Activated naive CD4-positive, alpha-beta T cell treated with anti-CD3 and anti-CD28 coated beads, Interleukin-2, amount 50 U/mL, for 16 hours (primary cell): ENCODE results near the gene TRIM58.

Experiments
- DNase-seq: peaks from one replicate; pipeline ENCODE4 v3.0.0-alpha.2; 2020

TRIM58 gene

GRCh38 chr1:247857069-247857984, at the start of gene TRIM58:
Gene TRIM58, plus strand, starts transcription at chr1:247857187. Its CDS starts 60 bp downstream, at chr1:247857247.
- peak; percentile 13 for DNase-seq

GRCh38 chr1:247812637-247813036, 44.4 kb upstream of the TRIM58 start:
- no peak for DNase-seq

GRCh38 chr1:247822060-247822459, 34.9 kb upstream of the TRIM58 start:
- no peak for DNase-seq

- DNase-seq = no peak
Observed at GRCh38 chr1:247824023-247824422, 33.0 kb upstream of the TRIM58 start, which contains the start of gene OR14A16. Gene OR14A16, minus strand, starts transcription at chr1:247824119. Its CDS starts 8,390 bp downstream, at chr1:247815729.

DNA sequence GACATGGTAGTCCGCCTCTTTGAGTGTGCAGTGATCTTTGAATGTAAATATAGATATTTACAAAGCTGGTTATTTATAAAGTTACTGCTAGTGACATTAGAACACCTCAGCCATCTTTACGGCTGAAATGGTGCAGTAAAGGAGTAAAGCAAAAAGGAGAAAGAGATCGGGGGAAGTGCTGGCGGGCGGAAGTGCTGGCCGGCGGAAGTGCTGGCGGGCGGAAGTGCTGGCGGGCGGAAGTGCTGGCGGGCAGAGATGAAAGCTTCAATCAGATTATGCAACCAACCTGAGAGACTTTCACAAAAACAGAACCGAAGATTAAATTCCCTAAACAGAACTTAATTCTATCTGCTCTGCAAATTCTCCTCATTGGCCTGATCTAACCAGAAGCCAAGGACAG, 31.6 kb upstream of the TRIM58 start:
- DNase-seq = no peak

DNA sequence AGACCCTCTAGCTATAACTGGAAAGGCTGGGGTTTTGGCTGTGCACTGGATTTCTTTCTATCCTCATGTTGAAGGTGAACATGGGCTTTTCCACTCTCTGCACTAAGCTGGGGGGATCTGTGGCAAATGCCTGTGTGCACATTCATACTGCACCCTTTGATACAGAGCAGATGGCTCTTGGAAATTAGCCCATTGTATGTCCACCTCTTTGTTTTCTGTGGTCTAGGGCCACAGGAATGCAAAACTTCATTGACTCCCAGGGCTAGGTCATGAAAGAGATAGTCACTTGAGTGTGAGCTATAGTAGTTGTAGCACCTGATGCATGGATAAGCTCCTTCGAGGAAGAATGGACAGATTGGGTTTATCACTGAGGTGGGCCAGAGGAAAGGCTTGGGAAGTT, 27.3 kb upstream of the TRIM58 start:
- DNase-seq = no peak

DNA sequence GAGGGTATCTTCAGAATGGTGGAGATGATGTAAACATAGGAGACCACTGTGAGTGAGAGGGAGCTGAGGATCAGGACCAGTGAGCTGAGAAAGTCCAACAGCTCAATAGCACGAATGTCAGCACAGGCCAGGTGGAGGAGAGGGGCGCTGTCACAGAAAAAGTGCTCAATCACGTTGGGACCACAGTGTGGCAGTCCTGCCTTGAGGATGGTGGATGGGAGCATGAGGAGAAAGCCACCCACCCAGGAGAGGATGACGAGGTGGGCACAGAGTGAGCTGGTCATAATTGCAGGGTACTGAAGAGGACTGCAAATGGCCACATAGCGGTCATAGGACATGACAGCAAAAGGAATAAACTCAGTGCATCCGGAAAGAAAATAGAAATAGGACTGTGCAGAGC, 23.4 kb upstream of the TRIM58 start:
- DNase-seq = no peak

- DNase-seq = no peak
Observed at GRCh38 chr1:247840818-247841217, 16.2 kb upstream of the TRIM58 start.

GRCh38 chr1:247841796-247842195, 15.2 kb upstream of the TRIM58 start, which contains the start of gene OR11L1:
Gene OR11L1, minus strand, starts transcription at chr1:247841896. Its CDS starts 0 bp downstream, at chr1:247841896.
- no peak for DNase-seq

DNA sequence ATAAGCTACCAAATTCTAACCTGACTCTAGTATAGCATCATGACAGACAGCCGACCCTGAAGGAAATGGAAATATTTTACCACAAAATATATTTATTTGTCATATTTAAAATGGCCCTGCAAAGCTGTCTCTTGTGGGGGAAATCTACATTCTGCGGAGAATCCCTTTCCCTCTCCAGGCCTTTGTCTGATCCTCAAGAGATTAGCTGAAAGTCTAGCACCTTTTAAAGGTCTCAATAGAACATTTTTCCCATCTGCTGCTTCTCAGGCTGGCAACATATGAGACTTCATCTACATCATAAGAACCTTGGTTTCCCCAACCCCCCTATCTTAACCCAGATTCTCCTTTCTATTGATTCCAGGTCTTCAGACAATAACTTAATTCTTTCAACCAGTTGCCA, 13.6 kb upstream of the TRIM58 start:
- DNase-seq = no peak

DNA sequence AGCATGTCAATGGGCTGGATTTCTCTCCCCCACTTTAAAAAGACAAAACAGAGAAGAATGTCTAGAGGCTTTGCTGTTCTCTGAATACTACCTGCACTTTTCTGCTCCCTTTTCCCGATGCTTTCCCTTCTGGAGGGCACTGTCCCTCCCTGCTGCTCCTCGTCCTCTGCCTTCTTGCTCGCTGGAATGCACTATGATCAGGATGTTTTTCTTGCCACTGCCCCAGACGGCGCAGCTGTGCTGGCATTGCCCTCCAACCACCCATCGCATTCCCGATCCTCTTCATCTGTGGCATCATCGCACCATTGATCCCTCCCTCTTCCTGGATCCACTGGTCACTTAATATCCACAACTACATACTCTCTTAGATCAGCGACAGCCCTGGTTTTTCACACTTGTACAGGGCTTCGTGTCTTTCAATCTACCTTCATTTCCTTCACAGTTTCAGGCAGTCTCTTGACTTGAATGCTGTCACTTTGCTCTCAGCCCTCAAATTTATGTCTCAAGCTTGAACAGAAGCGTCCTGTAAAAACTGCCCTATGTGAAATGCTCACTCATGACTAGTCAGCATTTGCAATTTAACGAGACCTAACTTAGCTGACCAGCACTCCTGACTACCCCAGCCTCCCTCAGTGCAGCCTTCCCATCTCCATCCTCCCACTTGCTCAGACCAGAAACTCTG, 11.8 kb upstream of the TRIM58 start:
- DNase-seq = no peak

DNA sequence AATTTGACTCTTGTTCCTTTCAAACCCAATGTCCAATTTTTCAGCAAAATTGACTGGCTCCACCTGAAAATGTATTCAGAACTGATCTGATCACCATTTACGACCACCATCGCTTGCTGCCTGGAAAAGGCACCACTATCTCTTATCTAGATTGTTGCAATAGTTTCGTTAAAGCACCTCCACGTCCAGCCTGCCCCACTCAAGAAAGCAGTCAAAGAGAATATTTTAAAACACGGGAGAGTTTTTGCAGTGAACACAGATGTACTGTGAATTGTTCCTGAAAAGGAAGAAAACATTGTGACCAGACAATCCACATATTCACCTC, 11.3 kb upstream of the TRIM58 start:
- DNase-seq = no peak

DNA sequence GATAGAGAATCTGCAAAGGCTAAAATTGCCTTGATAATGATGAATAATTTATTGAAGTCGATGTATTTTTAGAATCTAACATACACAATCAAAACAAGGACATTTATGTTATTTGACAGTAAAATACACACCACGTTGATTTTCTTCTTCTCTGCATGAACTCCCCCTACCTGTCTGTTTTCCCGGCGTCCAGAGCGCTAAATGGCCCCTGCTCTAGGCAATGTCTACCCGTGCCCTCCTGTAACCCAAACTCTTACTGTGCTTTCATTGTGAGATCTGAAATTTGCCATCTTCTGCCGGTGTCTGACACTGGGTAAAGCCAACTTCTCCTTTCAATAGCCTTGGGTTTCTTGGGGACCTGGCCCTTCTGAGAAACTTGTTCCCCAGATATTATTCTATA, 8.6 kb upstream of the TRIM58 start:
- no peak for DNase-seq

GRCh38 chr1:247849616-247850015, 7.4 kb upstream of the TRIM58 start:
- no peak for DNase-seq

GRCh38 chr1:247854899-247855545, 2.0 kb upstream of the TRIM58 start:
- no peak for DNase-seq

DNA sequence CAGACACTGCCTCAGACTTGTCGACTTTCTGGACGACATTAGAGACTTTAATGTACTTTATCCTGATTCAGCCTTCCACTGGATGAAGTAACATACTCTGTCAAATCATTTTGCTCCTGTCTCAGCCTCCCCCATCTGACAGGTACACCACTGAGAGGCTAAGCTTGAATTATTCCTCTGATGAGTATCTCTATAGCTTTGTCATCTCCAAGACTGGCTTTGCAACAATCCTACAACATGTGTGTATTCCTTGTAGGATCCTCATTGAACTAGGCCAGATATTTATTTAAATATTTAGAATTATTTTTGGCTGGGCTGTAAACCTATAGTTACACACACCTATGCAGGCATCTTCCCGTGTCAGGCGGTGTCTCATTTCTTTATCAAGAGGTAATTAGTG, 1.1 kb upstream of the TRIM58 start:
- DNase-seq = no peak

DNA sequence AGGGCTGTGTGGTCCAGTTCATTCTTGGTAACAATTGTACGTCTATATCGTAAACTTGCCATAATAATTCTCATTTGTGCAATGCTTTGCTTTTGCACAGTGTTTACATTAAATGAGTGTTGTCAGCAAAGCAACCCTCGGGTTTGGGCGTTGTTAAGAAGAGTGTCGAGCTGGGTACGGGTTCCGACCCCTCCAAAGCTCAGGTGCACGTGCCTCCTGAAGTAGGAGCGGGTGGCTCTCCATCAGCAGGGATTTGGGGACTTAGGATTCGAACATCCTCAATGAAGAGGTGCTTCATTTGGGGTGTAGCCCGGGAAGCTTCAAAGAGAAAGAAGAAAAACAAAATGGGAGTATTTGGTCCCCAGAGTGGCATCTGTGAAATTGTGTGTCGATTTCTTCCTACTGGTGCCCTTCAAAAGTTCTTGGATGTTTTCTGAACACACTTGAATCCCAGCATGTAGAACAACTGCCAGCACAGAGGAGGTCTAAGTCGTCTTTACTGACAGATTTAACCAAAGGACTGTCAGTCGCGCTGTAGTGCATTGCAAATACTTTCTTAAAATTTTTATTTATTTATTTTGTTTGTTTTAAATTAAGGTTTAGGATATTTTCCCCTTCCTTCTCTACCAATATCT, 1.1 kb downstream of the TRIM58 start:
- no peak for DNase-seq

GRCh38 chr1:247862756-247863155, 5.8 kb downstream of the TRIM58 start:
- DNase-seq = no peak

GRCh38 chr1:247864644-247865043, 7.7 kb downstream of the TRIM58 start:
- DNase-seq = no peak

GRCh38 chr1:247865416-247865815, 8.4 kb downstream of the TRIM58 start:
- DNase-seq = no peak

GRCh38 chr1:247883346-247883745, 26.4 kb downstream of the TRIM58 start:
- DNase-seq = no peak

DNA sequence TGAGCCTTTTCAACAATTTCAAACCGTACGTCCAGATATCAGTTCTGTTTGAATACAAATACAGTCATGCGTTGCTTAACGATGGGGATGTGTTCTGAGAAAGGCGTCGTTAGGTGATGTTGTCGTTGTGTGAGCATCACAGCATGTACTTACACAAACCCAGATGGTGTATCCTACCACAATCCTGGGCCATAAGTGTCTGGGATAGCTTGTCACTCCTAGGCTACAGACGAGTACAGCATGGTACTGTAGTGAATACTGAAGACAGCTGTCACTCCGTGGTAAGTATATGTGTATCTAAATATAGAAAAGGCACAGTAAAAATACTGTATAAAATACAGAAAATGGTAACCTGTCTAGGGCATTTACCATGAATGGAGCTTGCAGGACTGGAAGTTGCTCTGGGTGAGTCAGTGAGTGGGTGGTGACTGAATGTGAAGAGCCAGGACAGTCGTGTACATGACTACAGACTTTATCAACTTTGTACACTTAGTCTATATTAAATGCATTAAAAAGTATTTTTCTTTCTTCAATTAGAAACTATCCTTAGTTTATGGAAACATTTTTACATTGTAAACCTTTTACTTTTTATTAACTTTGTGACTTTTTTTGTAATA, 27.9 kb downstream of the TRIM58 start:
- DNase-seq = no peak

GRCh38 chr1:247895163-247895637, 38.2 kb downstream of the TRIM58 start, which contains the start of gene OR2W3:
Gene OR2W3, plus strand, starts transcription at chr1:247895587. Its CDS starts 0 bp downstream, at chr1:247895587.
- DNase-seq = no peak
